Skeletal muscle satellite cell (primary cell): ENCODE results near the gene RIOX2.

Source experiments
- H3K27me3 ChIP-seq: 2 replicates; pipeline ENCODE4 v1.7.0; 2013; ENCODE audit warnings: low read length; ENCODE audit not compliant: control insufficient read depth, insufficient read depth
- H3K36me3 ChIP-seq: 2 replicates; pipeline ENCODE4 v1.7.0; 2013; ENCODE audit warnings: mild to moderate bottlenecking, control low read depth, low read length; ENCODE audit not compliant: insufficient read depth
- H3K4me1 ChIP-seq: 2 replicates; pipeline ENCODE4 v1.7.0; 2013; ENCODE audit warnings: low read length; ENCODE audit not compliant: control insufficient read depth, insufficient read depth
- H3K4me2 ChIP-seq: 2 replicates; pipeline ENCODE4 v1.7.0; 2013; ENCODE audit warnings: mild to moderate bottlenecking, low read length
- H3K4me3 ChIP-seq: 2 replicates; pipeline ENCODE4 v1.7.0; 2013; ENCODE audit warnings: low read length
- H3K9ac ChIP-seq: 2 replicates; pipeline ENCODE4 v1.7.0; 2013; ENCODE audit warnings: mild to moderate bottlenecking, low read depth, low read length, moderate library complexity
- H3K9me3 ChIP-seq: replicated peaks from 2 replicates; pipeline ENCODE4 v1.7.0; 2013; ENCODE audit warnings: mild to moderate bottlenecking, control low read depth, low read length

Gene RIOX2

DNA sequence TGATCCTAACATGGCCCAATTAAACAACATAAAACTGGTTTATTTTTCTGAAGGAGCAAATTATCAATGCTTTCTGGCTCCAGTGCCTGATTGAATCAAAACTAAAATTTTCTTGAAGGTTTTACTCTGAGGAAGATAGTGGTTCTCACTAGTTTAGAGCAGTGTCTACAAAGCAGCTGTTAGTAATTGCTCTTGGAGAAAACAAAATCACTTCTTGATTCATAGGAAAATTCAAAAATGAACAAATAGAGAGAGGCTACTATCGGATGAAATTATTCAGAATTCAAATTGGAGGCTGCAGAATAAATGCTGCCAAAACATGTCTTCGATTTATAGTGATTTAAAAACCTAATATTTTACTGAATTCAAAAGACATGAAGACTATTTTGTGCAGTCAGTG, 15.1 kb upstream of the RIOX2 start:
- Histone ChIP-seq H3K4me1 (no peaks in the 10 kb centered on the region), H3K4me3 (no peak overlapping the region), H3K9me3 (no peaks in the 10 kb centered on the region), H3K4me2 (no peak overlapping the region), H3K27me3 (peaks cover 20% of the 10 kb centered on the region), H3K9ac (no peak overlapping the region), H3K36me3 (no peaks in the 10 kb centered on the region)

- no peaks in the 10 kb centered on the region for H3K4me1 ChIP-seq
- peaks cover 9% of the 10 kb centered on the region for H3K27me3 ChIP-seq
- H3K36me3 ChIP-seq, result no peaks in the 10 kb centered on the region
- H3K9ac ChIP-seq, result no peak overlapping the region
- no peak overlapping the region for H3K4me3 ChIP-seq
- H3K9me3 ChIP-seq, result no peaks in the 10 kb centered on the region
- no peak overlapping the region for H3K4me2 ChIP-seq
Observed at GRCh38 chr3:97983933-97984491, 11.8 kb upstream of the RIOX2 start.

GRCh38 chr3:97981886-97982285, 9.7 kb upstream of the RIOX2 start:
- Histone ChIP-seq H3K36me3 (no peaks in the 10 kb centered on the region), H3K4me1 (no peaks in the 10 kb centered on the region), H3K4me2 (no peak overlapping the region), H3K9me3 (no peaks in the 10 kb centered on the region), H3K4me3 (no peak overlapping the region), H3K9ac (no peak overlapping the region), H3K27me3 (peaks cover 9% of the 10 kb centered on the region)

GRCh38 chr3:97979610-97980009, 7.4 kb upstream of the RIOX2 start:
- Histone ChIP-seq H3K27me3 (peaks cover under 1% of the 10 kb centered on the region), H3K4me3 (no peak overlapping the region), H3K4me2 (no peak overlapping the region), H3K9ac (no peak overlapping the region), H3K9me3 (no peaks in the 10 kb centered on the region), H3K4me1 (no peaks in the 10 kb centered on the region), H3K36me3 (no peaks in the 10 kb centered on the region)

DNA sequence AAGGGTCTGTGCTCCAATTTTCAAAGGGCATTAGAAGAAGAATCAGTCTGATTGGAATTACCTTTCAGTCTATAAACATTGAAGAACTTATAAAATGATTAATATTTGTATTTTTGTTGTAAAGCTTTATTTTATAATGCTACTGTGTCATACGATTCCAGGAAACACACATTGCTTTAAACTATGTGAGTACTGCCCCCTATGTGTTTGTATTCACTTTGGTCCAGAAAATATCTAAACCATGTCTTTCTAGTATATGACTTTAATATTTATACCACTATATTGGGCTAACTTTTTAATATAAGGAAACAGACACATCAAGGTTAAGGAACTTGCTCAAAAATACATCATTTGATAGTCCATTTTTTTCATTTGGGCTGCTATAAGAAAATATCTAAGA, 3.2 kb upstream of the RIOX2 start:
- Histone ChIP-seq H3K9ac (no peak overlapping the region), H3K4me1 (peaks cover 15% of the 10 kb centered on the region), H3K36me3 (no peaks in the 10 kb centered on the region), H3K4me3 (no peak overlapping the region), H3K27me3 (no peaks in the 10 kb centered on the region), H3K9me3 (no peaks in the 10 kb centered on the region), H3K4me2 (no peak overlapping the region)

DNA sequence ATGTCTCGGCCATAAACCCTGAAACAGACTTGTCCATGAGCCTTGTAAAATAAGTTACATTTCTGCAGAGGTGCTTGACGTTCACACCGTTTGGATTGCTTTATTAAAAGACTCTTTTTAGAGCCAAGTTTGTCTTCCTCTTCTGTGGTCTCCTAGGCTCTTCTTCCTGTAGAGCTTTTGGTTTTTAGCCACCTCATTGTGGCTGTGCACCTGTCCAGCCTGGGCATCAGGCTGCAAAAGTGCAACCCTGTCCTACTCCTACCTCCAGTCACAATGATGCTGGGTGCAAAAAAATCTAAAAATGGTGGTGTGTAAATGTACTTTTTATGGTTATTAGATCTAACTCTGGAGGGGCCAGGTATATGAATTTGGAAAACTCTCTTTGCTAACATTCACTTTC, 2.8 kb upstream of the RIOX2 start:
- no peaks in the 10 kb centered on the region for H3K9me3 ChIP-seq
- no peaks in the 10 kb centered on the region for H3K27me3 ChIP-seq
- H3K4me3 ChIP-seq, result no peak overlapping the region
- no peaks in the 10 kb centered on the region for H3K36me3 ChIP-seq
- no peak overlapping the region for H3K9ac ChIP-seq
- peaks cover 17% of the 10 kb centered on the region for H3K4me1 ChIP-seq
- H3K4me2 ChIP-seq, result no peak overlapping the region

DNA sequence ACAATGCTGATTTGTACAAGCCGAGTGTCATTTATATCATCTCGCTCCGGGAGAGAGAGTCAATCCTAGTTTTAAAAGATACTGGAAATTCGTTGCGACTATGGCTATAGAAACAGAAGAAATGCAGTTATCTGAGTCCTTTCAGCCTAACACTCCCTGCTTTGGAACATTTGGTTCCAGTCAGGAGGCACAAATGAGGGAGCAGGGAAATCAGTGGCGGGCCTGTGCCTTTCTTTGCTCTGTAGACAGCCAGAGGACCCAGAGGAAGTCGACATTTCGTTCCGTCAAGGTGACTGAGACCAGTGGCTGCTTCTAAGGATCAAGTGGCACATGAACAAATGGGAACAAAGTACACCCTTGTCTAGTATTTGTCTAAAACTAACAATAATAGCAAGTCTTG, 745 bp upstream of the RIOX2 start:
- Histone ChIP-seq H3K9ac (no peak overlapping the region), H3K4me1 (peaks cover 17% of the 10 kb centered on the region), H3K27me3 (no peaks in the 10 kb centered on the region), H3K4me2 (peak overlapping the region; percentile 82), H3K4me3 (peak overlapping the region; percentile 72), H3K36me3 (no peaks in the 10 kb centered on the region), H3K9me3 (no peaks in the 10 kb centered on the region)

- peaks cover 6% of the 10 kb centered on the region for H3K36me3 ChIP-seq
- peak overlapping the region; percentile 72 for H3K4me3 ChIP-seq
- peak overlapping the region; percentile 82 for H3K4me2 ChIP-seq
- peak overlapping the region; percentile 71 for H3K9ac ChIP-seq
- no peaks in the 10 kb centered on the region for H3K9me3 ChIP-seq
- no peaks in the 10 kb centered on the region for H3K27me3 ChIP-seq
- peaks cover 17% of the 10 kb centered on the region for H3K4me1 ChIP-seq
Observed at GRCh38 chr3:97970956-97971620, 1.1 kb downstream of the RIOX2 start.

DNA sequence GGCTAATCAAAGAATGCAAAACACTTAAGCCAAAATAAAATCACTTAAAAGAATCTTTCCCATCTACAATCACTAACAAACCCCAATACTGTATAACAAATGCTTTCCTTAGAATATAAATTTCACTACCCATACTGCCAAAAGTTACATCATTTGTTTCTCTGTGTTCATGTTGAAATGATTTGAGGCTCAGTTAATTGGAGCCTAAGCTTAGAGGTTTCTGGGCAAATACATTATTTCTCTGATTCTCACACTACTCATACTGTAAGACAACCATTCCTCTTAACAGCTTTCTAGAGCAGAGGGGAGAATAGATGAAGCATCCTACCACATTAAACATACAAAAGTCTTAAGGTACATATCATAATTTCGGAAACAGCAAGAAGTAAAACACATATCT, 2.1 kb downstream of the RIOX2 start:
- peaks cover 17% of the 10 kb centered on the region for H3K4me1 ChIP-seq
- no peak overlapping the region for H3K9ac ChIP-seq
- H3K4me2 ChIP-seq, result peak overlapping the region; percentile 82
- H3K27me3 ChIP-seq, result no peaks in the 10 kb centered on the region
- no peaks in the 10 kb centered on the region for H3K9me3 ChIP-seq
- H3K4me3 ChIP-seq, result no peak overlapping the region
- H3K36me3 ChIP-seq, result peaks cover 6% of the 10 kb centered on the region

GRCh38 chr3:97969541-97969940, 2.7 kb downstream of the RIOX2 start:
- H3K4me3 ChIP-seq, result no peak overlapping the region
- no peaks in the 10 kb centered on the region for H3K9me3 ChIP-seq
- H3K9ac ChIP-seq, result no peak overlapping the region
- peaks cover 17% of the 10 kb centered on the region for H3K4me1 ChIP-seq
- H3K4me2 ChIP-seq, result peak overlapping the region; percentile 28
- H3K27me3 ChIP-seq, result no peaks in the 10 kb centered on the region
- H3K36me3 ChIP-seq, result peaks cover 6% of the 10 kb centered on the region

DNA sequence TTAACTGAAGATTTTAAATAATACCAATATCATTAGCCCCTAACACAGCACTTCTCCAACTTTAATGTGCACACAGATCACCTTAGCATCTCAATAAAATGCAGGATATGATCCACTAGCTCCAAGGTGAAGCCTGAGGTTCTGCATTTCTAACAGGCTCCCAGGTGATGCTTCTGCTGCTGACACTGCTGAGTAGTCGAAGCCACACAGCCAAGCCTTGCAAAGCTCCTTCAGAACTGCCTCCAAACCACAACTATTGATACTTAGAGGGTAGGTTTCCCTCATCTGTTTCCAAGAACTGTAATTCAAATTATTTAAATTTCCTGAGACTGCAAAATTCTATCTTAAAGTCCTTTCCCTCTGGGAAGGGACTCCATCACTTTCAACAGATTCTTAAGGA, 3.9 kb downstream of the RIOX2 start:
- peaks cover 9% of the 10 kb centered on the region for H3K36me3 ChIP-seq
- H3K4me1 ChIP-seq, result peaks cover 17% of the 10 kb centered on the region
- H3K4me3 ChIP-seq, result no peak overlapping the region
- no peak overlapping the region for H3K9ac ChIP-seq
- no peaks in the 10 kb centered on the region for H3K9me3 ChIP-seq
- H3K4me2 ChIP-seq, result no peak overlapping the region
- H3K27me3 ChIP-seq, result no peaks in the 10 kb centered on the region

DNA sequence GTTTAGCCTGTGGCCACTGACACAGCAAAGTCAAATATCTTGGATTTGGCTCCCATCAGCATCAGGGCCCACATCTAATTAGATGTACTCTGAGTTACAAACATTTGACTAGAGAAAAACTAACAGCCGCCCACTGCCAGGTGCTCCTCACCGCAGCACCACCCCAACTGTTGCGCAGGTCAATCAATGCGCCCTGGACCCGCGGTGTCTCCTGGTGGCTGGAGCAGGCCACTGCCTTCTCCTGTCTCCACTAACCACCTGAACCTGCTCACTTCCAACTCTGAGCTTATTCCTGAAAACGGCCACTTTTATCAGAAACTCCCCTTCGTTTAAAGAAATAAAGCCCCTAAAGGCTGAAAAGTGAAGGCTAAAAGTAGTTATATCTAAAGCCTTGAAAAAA, 4.3 kb downstream of the RIOX2 start:
- Histone ChIP-seq H3K4me2 (no peak overlapping the region), H3K36me3 (peaks cover 9% of the 10 kb centered on the region), H3K4me3 (no peak overlapping the region), H3K9me3 (no peaks in the 10 kb centered on the region), H3K9ac (no peak overlapping the region), H3K27me3 (no peaks in the 10 kb centered on the region), H3K4me1 (peaks cover 17% of the 10 kb centered on the region)
